Measurements from ENCODE around the gene UPF3B.
"Not testable (repeated sequence)": the region's sequence is repeated elsewhere in the genome, so short reads cannot be mapped to it uniquely, and the experiment has no call there.

UPF3B gene

DNA sequence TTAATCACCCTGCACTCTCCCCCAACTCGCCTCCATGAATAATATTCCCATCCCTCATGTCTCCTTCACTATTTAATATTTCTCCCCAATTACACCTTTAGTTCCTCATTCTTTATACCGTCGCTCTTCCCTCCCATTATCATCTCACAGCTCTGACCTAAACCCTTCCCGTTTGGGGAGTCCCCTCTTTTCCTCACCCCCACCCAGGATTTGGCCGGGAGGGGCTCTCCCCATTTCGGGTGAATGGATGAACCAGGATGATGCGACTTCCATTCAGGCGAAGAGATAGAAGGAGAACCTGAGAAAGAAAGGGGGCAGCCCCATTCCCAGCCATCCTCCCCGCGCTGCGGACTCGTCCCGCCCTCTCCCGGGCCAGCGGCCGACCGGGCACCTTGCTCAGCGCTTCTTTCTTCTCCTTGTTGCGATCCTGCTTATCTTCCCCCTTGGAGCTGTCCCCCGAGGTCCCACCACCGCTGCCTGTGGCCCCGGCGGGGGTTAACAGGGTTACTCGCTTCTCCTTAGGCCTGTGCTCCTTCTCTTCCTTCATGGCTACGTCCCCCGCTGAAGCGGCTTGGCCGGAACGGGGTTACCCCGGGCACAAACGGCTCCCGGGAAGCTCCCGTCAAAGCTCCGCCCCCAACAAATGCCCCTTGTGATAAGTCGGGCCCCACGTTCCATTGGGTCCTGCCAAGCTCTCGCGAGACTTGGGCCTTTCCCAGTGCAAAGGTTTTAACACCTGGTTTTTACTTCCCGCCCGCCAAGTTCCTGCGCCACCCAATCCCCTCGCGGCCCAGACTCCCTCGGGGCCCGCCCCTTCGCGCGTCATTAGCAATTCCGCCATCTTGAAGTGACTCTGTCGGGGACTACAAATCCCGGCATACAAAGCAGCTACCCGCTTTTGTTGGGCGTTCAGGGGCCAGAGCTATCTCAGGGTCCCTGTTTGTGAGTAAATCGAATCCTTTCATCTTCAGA, at the start of gene UPF3B:
Gene UPF3B (minus strand): TSS at position 582 of the 972 bp plus-strand sequence. CDS start 35 bp downstream, at position 547.
- in situ Hi-C loops (cut with MboI; ENCODE audit: low sequenced_read_pairs) = no loop called here

GRCh38 chrX:119900976-119901375, 48.2 kb upstream of the UPF3B start:
- in situ Hi-C loops (cut with MboI; ENCODE audit: low sequenced_read_pairs) = no loop called here

GRCh38 chrX:119899125-119899524, 46.4 kb upstream of the UPF3B start:
- in situ Hi-C loops (cut with MboI; ENCODE audit: low sequenced_read_pairs) = no loop called here

DNA sequence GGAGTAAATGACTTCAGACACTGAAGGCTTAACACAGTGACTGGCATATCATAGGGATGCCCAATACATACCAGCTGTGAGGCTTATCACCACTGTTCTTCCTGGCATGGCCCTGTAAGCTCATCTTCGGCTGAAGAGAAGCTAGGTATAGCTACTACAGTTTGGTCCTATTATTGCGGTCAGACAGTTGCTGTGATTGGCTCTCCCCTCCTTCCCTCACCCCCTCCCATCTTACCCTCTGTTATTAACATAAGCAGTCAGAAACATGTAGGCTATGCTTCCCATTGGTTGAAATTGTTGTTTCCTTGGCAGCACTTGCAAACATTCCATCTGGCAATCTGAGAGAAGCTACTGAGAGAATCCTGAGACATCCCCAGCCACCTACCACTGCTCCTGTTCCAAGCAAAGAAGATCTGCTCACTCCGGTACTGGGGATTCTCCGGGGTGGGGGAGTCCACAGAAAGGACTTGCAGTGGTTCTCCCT, 43.1 kb upstream of the UPF3B start, which contains the start of gene AKAP14:
Gene AKAP14 (plus strand): TSS at position 51 of the 484 bp plus-strand sequence. CDS start 7,331 bp downstream, outside the sequence.
- in situ Hi-C loops (cut with MboI; ENCODE audit: low sequenced_read_pairs) = no loop called here

DNA sequence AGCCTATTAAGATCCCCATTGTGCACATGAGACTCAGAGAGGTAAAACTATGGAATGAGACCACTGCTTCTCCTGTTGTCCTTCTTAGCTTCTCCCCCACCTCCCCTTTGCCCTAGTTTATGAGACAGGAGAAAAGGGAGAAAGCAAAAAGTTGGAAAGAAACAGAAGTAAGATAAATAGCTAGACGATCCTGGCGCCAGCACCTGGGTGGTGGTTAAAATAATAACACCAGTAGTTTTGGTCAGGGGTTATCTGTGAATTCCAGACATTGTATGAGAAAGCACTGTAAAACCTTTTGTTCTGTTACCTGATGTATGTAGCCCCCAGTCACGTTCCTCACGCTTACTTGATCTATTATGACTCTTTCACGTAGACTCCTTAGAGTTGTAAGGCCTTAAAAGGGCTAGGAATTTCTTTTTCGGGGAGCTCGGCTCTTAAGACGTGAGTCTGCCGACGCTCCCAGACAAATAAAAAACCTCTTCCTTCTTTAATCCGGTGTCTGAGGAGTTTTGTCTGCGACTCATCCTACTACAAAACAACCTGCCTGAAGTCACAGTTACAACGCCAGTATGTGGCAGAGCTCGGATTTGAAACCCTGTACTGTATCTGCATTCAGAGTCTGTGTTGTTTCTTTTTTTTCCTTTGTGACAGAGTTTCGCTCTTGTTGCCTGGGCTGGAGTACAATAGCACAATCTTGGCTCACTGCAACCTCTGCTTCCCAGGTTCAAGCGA, 39.4 kb upstream of the UPF3B start:
- in situ Hi-C loops (cut with MboI; ENCODE audit: low sequenced_read_pairs) = not testable (repeated sequence)

GRCh38 chrX:119890626-119891025, 37.9 kb upstream of the UPF3B start:
- in situ Hi-C loops (cut with MboI; ENCODE audit: low sequenced_read_pairs) = not testable (repeated sequence)

GRCh38 chrX:119887721-119888425, 35.1 kb upstream of the UPF3B start:
- in situ Hi-C loops (cut with MboI; ENCODE audit: low sequenced_read_pairs) = no loop called here

DNA sequence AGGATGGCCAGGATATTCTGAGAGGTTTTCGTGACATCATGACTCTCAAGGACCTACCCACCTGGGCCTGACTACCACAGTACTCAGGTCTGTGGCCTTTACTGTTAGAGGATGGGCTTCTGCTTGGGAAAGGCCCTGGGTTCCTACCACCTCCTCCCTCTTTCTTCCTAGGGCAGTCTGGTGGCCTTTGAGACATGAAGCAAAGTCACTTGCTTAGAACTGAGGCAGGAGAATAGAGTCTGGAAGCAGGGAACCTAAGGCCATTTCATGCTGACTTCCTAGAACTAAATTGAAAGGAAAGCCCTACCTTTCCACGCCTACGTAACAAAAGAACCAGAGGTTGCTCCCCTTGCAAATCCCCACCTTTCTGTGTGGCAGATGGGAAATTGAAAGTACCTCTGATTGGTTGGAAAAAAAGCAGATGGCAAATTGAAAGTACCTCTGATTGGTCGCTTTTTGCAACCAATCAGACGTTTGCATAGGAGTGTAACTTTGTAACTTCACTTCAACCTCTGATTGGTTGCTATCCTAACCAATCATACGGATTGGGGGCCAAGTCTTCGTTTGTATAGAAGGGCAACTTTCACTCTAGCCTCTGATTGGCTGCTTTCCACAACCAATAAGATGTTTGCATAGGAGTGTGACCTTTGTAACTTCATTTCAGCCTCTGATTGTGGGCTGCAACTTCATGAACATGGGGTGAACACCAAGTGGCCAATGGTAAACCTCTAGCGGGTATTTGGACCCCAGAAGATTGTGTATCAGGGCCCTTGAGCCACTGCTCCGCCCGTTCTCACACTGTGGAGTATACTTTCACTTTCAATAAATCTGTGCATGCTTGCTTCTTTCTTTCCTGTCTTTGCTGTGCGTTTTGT, 33.0 kb upstream of the UPF3B start:
- in situ Hi-C loops (cut with MboI; ENCODE audit: low sequenced_read_pairs) = no loop called here

DNA sequence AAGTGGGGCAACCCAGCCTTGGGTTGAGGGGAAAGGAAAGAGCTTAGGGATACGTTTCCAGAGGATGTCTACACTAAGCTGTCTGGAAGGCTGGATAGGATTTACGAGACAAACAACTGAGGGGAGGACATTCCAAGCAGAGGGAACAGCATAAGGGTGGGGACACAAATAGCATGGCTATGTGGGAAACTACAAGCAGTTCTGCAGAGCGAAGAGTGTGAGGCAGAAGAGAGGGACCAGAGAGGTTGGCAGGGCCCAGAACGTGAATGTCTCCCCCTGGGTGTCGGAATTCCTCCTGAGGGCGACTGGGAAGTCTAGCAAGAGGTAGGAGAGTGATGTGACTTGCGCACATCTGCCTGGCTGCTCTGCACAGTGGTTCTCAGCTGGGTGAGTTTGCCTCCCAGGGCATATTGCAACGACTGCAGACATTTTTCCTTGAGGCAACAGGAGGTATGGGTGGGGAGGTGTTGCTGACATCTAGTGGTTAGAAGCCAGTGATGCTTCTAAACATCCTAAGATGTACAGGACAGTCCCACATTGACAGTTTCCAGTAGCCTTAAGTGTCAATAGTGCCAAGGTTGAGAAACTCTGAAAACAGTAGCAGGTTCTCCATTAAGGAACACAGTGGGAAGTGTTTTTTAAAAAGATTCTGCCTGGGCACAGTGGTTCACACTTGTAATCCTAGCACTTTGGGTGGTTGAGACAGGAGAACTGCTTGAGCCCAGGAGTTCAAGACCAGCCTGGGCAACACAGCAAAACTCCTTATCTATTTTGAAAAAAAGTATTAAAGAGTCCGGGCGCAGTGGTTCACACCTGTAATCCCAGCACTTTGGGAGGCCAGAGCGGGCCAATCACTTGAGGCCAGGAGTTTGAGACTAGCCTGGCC, 28.0 kb upstream of the UPF3B start:
- in situ Hi-C loops (cut with MboI; ENCODE audit: low sequenced_read_pairs) = no loop called here

- in situ Hi-C loops (cut with MboI; ENCODE audit: low sequenced_read_pairs) = no loop called here
Measured at GRCh38 chrX:119880076-119880475, 27.3 kb upstream of the UPF3B start.

- in situ Hi-C loops (cut with MboI; ENCODE audit: low sequenced_read_pairs) = no loop called here
Measured at GRCh38 chrX:119878740-119879139, 26.0 kb upstream of the UPF3B start.

- in situ Hi-C loops (cut with MboI; ENCODE audit: low sequenced_read_pairs) = no loop called here
Measured at GRCh38 chrX:119871599-119872395, 19.0 kb upstream of the UPF3B start, which contains the start of the genes NDUFA1 and RNF113A. Gene NDUFA1, plus strand, starts transcription at chrX:119871832. Its CDS starts 80 bp downstream, at chrX:119871912. Gene RNF113A, minus strand, starts transcription at chrX:119871733. Its CDS starts 120 bp downstream, at chrX:119871613.

GRCh38 chrX:119871245-119871598, 18.5 kb upstream of the UPF3B start:
- in situ Hi-C loops (cut with MboI; ENCODE audit: low sequenced_read_pairs) = no loop called here

- in situ Hi-C loops (cut with MboI; ENCODE audit: low sequenced_read_pairs) = no loop called here
Measured at GRCh38 chrX:119870626-119871131, 17.9 kb upstream of the UPF3B start.

GRCh38 chrX:119853444-119853843, 681 bp upstream of the UPF3B start:
- in situ Hi-C loops (cut with MboI; ENCODE audit: low sequenced_read_pairs) = no loop called here

GRCh38 chrX:119833905-119834304, 18.9 kb downstream of the UPF3B start:
- in situ Hi-C loops (cut with MboI; ENCODE audit: low sequenced_read_pairs) = no loop called here

DNA sequence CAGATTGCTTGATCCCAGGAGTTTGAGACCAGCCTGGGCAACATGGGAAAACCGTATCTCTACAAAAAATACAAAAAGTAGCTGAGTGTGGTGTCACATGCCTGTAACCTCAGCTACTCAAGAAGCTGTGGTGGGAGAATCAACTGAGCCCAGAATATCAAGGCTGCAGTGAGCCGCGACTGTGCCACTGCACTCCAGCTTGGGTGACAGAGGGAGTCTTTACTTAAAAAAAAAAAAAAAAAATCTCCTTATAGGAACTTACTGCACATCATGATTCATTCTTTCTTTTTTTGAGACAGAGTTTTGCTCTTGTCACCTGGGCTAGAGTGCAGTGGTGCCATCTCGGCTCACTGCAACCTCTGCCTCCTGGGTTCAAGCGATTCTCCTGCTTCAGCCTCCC, 24.3 kb downstream of the UPF3B start:
- in situ Hi-C loops (cut with MboI; ENCODE audit: low sequenced_read_pairs) = no loop called here
